Measurements from ENCODE around the gene RNF32.
"Not testable (repeated sequence)": the region's sequence is repeated elsewhere in the genome, so short reads cannot be mapped to it uniquely, and the experiment has no call there.

The RNF32 gene

GRCh38 chr7:156618078-156618779 is 22.3 kb upstream of the RNF32 start:
- H3K4me3 ChIP-seq (ENCODE audit: low read length), result no peak overlapping the region
- no peaks in the 10 kb centered on the region for H3K4me1 ChIP-seq (ENCODE audit: control insufficient read depth, insufficient read depth, low read length)
- no peak overlapping the region for H3K27ac ChIP-seq (ENCODE audit: low read depth, low read length)
- H3K9ac ChIP-seq (ENCODE audit: low read length), result no peak overlapping the region
- H3K36me3 ChIP-seq (ENCODE audit: control insufficient read depth, insufficient read depth, low read length), result no peaks in the 10 kb centered on the region
- no peaks in the 10 kb centered on the region for H3K27me3 ChIP-seq (ENCODE audit: control insufficient read depth, insufficient read depth, low read length)

GRCh38 chr7:156618780-156619367 is 21.7 kb upstream of the RNF32 start:
- Histone ChIP-seq H3K4me3 (ENCODE audit: low read length) (no peak overlapping the region), H3K9ac (ENCODE audit: low read length) (no peak overlapping the region), H3K27me3 (ENCODE audit: control insufficient read depth, insufficient read depth, low read length) (no peaks in the 10 kb centered on the region), H3K27ac (ENCODE audit: low read depth, low read length) (no peak overlapping the region), H3K4me1 (ENCODE audit: control insufficient read depth, insufficient read depth, low read length) (no peaks in the 10 kb centered on the region), H3K36me3 (ENCODE audit: control insufficient read depth, insufficient read depth, low read length) (no peaks in the 10 kb centered on the region)

GRCh38 chr7:156619488-156620290 is 20.9 kb upstream of the RNF32 start:
- not testable (repeated sequence) for H3K9ac ChIP-seq (ENCODE audit: low read length); H3K4me3 ChIP-seq (ENCODE audit: low read length); H3K27ac ChIP-seq (ENCODE audit: low read depth, low read length); H3K27me3 ChIP-seq (ENCODE audit: control insufficient read depth, insufficient read depth, low read length); H3K36me3 ChIP-seq (ENCODE audit: control insufficient read depth, insufficient read depth, low read length); H3K4me1 ChIP-seq (ENCODE audit: control insufficient read depth, insufficient read depth, low read length)

GRCh38 chr7:156620291-156620675 is 20.3 kb upstream of the RNF32 start:
- H3K4me3 ChIP-seq (ENCODE audit: low read length), result no peak overlapping the region
- no peak overlapping the region for H3K9ac ChIP-seq (ENCODE audit: low read length)
- H3K4me1 ChIP-seq (ENCODE audit: control insufficient read depth, insufficient read depth, low read length), result no peaks in the 10 kb centered on the region
- H3K27ac ChIP-seq (ENCODE audit: low read depth, low read length), result no peak overlapping the region
- H3K36me3 ChIP-seq (ENCODE audit: control insufficient read depth, insufficient read depth, low read length), result no peaks in the 10 kb centered on the region
- H3K27me3 ChIP-seq (ENCODE audit: control insufficient read depth, insufficient read depth, low read length), result no peaks in the 10 kb centered on the region

- no peaks in the 10 kb centered on the region for H3K4me1 ChIP-seq (ENCODE audit: control insufficient read depth, insufficient read depth, low read length)
- no peak overlapping the region for H3K9ac ChIP-seq (ENCODE audit: low read length)
- H3K4me3 ChIP-seq (ENCODE audit: low read length), result no peak overlapping the region
- H3K36me3 ChIP-seq (ENCODE audit: control insufficient read depth, insufficient read depth, low read length), result no peaks in the 10 kb centered on the region
- H3K27ac ChIP-seq (ENCODE audit: low read depth, low read length), result no peak overlapping the region
- no peaks in the 10 kb centered on the region for H3K27me3 ChIP-seq (ENCODE audit: control insufficient read depth, insufficient read depth, low read length)
Observed at GRCh38 chr7:156621652-156622051, 18.9 kb upstream of the RNF32 start.

- no peaks in the 10 kb centered on the region for H3K27me3 ChIP-seq (ENCODE audit: control insufficient read depth, insufficient read depth, low read length)
- H3K9ac ChIP-seq (ENCODE audit: low read length), result no peak overlapping the region
- no peak overlapping the region for H3K27ac ChIP-seq (ENCODE audit: low read depth, low read length)
- H3K4me3 ChIP-seq (ENCODE audit: low read length), result no peak overlapping the region
- H3K36me3 ChIP-seq (ENCODE audit: control insufficient read depth, insufficient read depth, low read length), result no peaks in the 10 kb centered on the region
- H3K4me1 ChIP-seq (ENCODE audit: control insufficient read depth, insufficient read depth, low read length), result no peaks in the 10 kb centered on the region
Observed at GRCh38 chr7:156625580-156625979, 15.0 kb upstream of the RNF32 start.

- H3K9ac ChIP-seq (ENCODE audit: low read length), result no peak overlapping the region
- no peak overlapping the region for H3K27ac ChIP-seq (ENCODE audit: low read depth, low read length)
Observed at GRCh38 chr7:156626220-156626895, 14.2 kb upstream of the RNF32 start.

GRCh38 chr7:156628562-156628961 is 12.0 kb upstream of the RNF32 start:
- Histone ChIP-seq H3K4me1 (ENCODE audit: control insufficient read depth, insufficient read depth, low read length) (no peaks in the 10 kb centered on the region), H3K27me3 (ENCODE audit: control insufficient read depth, insufficient read depth, low read length) (no peaks in the 10 kb centered on the region), H3K36me3 (ENCODE audit: control insufficient read depth, insufficient read depth, low read length) (no peaks in the 10 kb centered on the region), H3K27ac (ENCODE audit: low read depth, low read length) (no peak overlapping the region), H3K9ac (ENCODE audit: low read length) (no peak overlapping the region), H3K4me3 (ENCODE audit: low read length) (no peak overlapping the region)

More at GRCh38 chr7:156626220-156626895, 14.2 kb upstream of the RNF32 start:
- Histone ChIP-seq H3K4me3 (ENCODE audit: low read length) (no peak overlapping the region), H3K4me1 (ENCODE audit: control insufficient read depth, insufficient read depth, low read length) (no peaks in the 10 kb centered on the region), H3K27me3 (ENCODE audit: control insufficient read depth, insufficient read depth, low read length) (no peaks in the 10 kb centered on the region), H3K36me3 (ENCODE audit: control insufficient read depth, insufficient read depth, low read length) (no peaks in the 10 kb centered on the region)

GRCh38 chr7:156629873-156630272 is 10.7 kb upstream of the RNF32 start:
- H3K9ac ChIP-seq (ENCODE audit: low read length), result no peak overlapping the region
- no peaks in the 10 kb centered on the region for H3K27me3 ChIP-seq (ENCODE audit: control insufficient read depth, insufficient read depth, low read length)
- no peak overlapping the region for H3K4me3 ChIP-seq (ENCODE audit: low read length)
- H3K36me3 ChIP-seq (ENCODE audit: control insufficient read depth, insufficient read depth, low read length), result no peaks in the 10 kb centered on the region
- no peak overlapping the region for H3K27ac ChIP-seq (ENCODE audit: low read depth, low read length)
- no peaks in the 10 kb centered on the region for H3K4me1 ChIP-seq (ENCODE audit: control insufficient read depth, insufficient read depth, low read length)

- no peaks in the 10 kb centered on the region for H3K36me3 ChIP-seq (ENCODE audit: control insufficient read depth, insufficient read depth, low read length)
- H3K9ac ChIP-seq (ENCODE audit: low read length), result no peak overlapping the region
Observed at GRCh38 chr7:156634117-156634516, 6.5 kb upstream of the RNF32 start.

GRCh38 chr7:156635529-156636385 is 4.8 kb upstream of the RNF32 start:
- H3K4me3 ChIP-seq (ENCODE audit: low read length), result no peak overlapping the region
- H3K4me1 ChIP-seq (ENCODE audit: control insufficient read depth, insufficient read depth, low read length), result no peaks in the 10 kb centered on the region
- H3K27ac ChIP-seq (ENCODE audit: low read depth, low read length), result no peak overlapping the region
- no peaks in the 10 kb centered on the region for H3K36me3 ChIP-seq (ENCODE audit: control insufficient read depth, insufficient read depth, low read length)
- H3K9ac ChIP-seq (ENCODE audit: low read length), result no peak overlapping the region
- H3K27me3 ChIP-seq (ENCODE audit: control insufficient read depth, insufficient read depth, low read length), result no peaks in the 10 kb centered on the region

More at GRCh38 chr7:156634117-156634516, 6.5 kb upstream of the RNF32 start:
- H3K27me3 ChIP-seq (ENCODE audit: control insufficient read depth, insufficient read depth, low read length), result no peaks in the 10 kb centered on the region
- no peaks in the 10 kb centered on the region for H3K4me1 ChIP-seq (ENCODE audit: control insufficient read depth, insufficient read depth, low read length)
- no peak overlapping the region for H3K27ac ChIP-seq (ENCODE audit: low read depth, low read length)
- no peak overlapping the region for H3K4me3 ChIP-seq (ENCODE audit: low read length)

All from rectal smooth muscle tissue (tissue), 1 donor.